ENCODE data around the gene EFCAB12.

- TF ChIP-seq CTCF (IDR thresholded peaks at IDR 0.05) (no peak), POLR2A (IDR thresholded peaks at IDR 0.05) (no peak)
These were observed 53.3 kb downstream of the EFCAB12 start for GRCh38 chr3:129375099-129375498.
